Measurements from ENCODE around the gene SH3TC1.

The SH3TC1 gene

DNA sequence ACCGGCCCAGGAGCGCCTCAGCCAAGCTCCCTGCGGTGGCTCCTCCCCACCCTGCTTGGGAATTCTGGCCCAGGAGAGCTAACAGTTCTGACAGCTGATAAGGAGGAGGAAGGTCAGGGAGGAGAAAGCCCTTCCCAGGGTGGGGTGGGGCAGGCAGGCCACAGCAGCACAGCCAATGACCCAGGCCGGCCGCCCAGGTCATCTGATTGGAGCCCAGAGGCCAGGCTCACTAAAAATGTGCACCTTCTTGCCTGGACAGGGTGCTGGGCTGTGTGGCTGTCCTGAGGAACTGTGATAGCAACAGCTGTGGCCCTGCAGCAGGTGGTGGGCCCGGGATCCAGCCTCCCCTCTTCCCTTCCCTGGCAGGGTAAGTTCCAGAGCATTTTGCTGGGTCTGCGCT, 17.2 kb upstream of the SH3TC1 start:
- no peak for DNase-seq

DNA sequence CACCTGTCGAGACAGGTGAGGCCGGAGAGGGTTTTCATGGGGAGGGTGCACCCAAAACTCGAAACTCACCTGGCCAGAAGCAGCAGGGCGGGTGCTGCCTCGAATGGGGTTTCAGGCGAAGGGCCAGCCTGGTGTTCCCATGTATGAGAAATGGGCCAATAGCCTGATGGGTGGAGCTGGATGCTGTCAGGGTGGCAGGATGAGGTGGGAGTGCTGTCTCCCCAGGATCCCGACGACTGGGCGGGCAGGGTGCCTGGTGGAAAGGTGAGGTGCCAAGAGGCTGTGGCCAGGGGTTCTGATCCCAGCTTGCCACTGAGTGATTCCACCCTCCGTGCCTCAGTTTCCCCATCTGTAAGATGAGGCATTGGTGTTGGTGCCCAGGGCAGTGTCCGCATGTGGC, 16.8 kb upstream of the SH3TC1 start:
- DNase-seq: no peak

DNA sequence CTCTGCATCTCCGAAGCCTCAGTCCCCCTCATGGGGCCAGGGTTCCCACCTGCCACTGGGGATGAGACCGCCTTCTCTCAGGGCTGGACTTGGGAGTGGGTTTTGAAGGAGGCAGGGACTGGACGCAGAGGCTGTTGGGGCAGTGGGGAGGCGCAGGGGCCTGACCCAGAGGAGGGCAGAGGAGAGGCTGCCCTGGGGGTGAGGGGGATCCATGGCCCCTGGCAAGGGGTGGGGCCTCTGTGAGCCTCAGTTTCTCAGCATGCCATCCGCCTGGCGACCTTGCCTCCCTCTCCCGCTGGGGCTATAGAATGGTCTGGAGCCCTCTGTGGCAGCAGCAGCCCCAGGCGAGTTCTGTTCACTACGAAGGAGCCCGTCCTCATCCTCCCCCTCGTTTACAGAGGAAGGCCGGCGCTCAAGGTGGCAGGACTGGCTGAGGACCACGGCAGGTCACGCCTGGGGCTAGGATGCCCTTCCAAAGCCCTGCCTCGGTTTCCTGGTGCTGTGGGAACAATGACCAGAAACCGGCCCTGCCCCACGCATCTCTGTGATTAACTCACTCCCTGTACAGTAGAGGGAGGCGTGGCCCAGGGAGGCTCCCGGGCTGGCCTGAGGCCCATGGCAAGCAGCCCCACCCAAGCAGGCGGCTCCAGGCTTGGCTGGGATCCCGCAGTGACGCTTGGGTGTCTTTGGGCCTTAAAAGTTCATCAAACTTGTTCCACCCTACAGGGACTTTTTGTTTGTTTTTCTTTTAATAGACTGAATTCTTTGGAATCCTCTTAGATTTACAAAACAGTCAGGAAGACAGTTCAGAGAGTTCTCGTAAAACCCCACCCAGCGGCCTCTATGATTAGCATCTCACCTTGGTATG, 16.0 kb upstream of the SH3TC1 start:
- DNase-seq: no peak

DNA sequence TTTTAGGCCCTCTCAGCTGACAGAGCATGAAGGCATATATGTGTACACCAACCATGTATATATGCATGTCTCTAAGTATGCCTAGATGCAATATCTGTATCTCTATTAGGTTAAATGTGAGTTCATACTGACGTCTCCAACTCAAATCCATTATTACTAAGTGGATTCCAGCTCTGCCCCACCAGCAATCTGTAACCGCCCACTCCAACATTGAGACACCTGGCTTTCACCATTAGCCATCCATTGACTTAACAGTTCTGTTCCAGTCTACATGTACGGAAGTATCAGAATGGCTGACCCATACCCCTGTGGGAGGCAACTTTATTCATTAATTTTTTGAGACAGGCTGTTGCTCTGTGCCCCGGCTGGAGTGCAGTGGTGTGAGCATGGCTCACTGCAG, 15.0 kb upstream of the SH3TC1 start:
- no peak for DNase-seq

GRCh38 chr4:8185295-8185694, 13.8 kb upstream of the SH3TC1 start:
- DNase-seq: no peak

- DNase-seq: no peak
These were observed 13.2 kb upstream of the SH3TC1 start for GRCh38 chr4:8185930-8186329.

- DNase-seq: no peak
These were observed 11.0 kb upstream of the SH3TC1 start for GRCh38 chr4:8188085-8188484.

- no peak for DNase-seq
These were observed 10.1 kb upstream of the SH3TC1 start for GRCh38 chr4:8188743-8189550.

DNA sequence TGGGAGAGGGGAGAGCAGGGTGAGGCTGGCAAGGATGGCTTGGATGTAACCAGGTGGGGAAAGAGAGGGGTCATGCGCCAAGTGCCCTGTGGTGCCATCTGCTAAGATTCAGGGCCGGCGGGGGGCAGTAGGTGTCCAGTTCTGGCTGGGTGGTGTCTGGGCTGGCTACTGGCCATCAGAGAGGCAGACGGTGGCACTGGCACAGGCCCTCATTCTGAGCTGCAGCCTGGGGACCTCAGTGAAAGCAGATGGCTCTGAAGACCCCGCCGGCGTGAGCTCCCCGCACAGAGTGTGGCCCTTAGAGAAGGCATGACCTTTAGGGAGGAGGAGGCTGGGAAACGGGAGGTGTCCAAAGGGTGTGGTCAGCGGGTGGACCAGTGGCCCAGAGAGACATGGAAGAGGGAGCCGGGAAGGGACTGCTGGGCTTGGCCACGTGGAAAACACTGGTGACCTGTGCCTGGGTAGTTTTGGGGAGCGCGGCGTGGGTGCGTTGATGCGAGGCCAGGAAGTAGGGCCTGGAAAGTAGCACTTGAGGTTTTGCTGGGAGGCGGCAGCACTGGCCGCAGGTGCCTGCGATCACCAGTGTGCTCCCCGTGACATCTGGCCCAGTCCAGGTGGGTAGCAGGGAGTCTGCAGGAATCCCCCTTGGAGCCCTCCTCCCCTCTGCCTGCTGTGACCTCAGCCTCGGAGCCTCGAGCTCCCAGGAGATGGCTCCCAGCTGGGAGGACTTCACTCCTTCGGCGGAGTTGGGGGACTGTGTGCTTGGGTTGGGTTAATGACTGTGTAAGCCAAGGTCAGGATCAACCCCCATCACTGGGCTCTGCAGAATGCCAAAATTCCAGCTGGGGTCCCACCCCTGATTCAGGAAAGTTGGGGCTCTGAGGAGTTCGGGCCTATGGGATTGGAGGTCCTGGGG, 9.3 kb upstream of the SH3TC1 start:
- no peak for DNase-seq

DNA sequence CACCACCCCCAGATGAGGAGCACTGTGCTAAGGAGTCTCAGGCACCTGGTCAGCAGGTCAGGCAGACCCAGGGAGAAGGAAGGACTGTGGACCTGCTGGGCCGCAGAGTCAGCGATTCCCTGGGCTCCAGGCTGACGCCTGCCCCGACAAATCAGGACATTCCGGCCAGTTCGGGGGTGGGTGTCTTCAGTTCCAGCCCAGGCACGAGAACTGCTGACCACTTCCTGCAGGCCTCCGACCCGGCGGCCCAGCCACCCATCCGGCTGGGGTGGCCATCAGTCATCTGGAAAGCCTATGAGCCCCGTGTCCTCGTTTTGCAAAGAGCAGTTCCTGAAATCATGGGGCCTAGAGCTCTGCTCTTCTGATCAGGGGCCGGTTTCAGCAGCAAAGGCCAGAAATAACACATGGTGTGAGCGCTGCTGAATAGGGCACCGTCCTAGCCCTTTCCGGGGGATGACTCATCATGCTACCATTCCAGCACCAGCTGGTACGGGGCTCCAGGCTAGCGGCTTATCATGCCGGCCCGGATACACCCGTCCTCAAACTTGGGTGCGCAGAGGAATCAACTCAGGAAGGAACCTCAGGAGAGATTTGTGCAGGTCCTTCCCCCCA, 7.8 kb upstream of the SH3TC1 start:
- DNase-seq: no peak

GRCh38 chr4:8192748-8193738, 6.0 kb upstream of the SH3TC1 start:
- DNase-seq: peak; percentile 8 to 25

GRCh38 chr4:8194306-8195242, 4.5 kb upstream of the SH3TC1 start:
- DNase-seq: no peak

- no peak for DNase-seq
These were observed 3.7 kb upstream of the SH3TC1 start for GRCh38 chr4:8195431-8195830.

DNA sequence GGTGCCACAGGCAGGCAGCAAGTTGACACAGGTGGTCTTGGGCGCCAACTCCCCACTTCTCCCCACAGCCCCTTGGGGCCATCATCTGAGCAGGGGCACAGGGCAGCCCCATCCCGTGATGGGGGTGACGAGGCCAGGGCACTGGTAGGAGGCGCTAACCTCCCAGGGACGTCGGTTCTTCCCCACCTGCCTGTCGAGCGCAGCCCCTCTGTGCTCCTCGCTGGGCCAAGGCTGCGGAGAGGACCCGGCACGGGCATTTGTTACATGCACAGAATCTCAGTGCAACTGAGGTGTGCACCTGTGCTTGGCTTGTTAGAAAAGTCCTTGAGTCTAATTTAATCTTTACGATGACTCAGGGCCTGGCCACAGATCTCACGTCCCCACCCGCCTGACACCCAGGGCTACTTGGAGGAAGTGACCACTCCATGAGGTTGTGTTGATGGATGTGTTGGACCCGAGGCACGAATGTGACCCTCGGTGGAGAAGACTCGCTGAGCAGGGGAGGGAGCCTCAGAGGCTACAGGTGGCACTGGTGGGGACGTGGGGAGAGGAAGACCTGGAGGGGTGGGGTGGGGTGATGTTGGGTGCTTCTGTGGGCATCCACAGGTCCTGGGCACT, 3.1 kb upstream of the SH3TC1 start:
- DNase-seq: no peak

DNA sequence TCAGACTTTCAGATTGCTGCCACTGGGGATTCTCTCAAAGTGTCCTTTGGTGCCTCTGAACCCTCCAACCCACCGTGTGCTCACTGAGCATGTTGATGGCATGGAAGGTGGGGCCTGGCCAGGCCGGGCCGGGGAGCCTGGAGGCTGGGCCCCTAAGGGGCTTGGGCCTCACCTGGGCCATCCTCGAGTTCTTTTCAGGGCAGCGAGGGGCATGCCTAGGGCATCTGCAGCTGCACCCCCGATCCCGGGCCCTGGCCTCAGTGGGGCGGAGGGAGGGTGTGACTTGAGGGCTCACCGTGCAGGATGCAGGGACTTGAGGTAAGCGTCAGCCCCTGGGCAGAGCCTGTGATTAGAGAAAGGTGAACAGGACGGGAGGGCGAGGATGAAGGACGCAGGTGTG, 1.6 kb upstream of the SH3TC1 start:
- no peak for DNase-seq

- no peak for DNase-seq
These were observed 734 bp upstream of the SH3TC1 start for GRCh38 chr4:8198206-8198905.

- peak; percentile 16 to 31 for DNase-seq
These were observed 658 bp downstream of the SH3TC1 start for GRCh38 chr4:8199594-8200301.

DNA sequence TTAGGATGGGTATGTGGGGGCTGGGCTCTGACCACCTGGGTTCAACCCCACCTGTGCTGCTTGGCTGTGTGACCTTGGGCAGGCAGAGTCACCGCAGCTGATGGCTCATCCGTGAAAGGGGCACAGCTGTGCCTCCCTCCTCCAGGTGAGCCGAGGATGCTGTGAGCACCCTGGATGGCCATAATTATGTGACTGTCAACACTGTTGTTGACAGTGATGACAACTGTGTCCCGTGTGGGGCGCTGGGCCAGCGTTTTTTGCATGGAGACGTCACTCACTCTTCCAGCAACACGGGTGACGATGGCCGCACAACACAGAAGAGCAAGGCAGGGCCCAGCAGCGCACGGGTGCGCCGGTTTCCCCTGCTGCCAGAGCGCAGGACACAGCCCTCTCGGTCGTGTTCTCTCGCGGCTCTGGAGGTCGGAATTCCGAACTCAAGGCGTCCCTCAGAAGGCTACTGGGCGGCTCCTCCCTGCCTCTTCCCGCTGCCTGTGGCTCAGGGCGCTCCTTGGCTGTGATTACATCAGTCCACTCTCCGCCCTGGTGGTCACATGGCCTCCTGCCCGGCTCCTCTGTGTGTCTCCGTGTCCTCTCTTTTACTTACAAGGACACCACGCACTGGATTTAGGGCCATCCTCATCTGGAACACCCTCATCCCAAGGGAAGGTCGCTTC, 1.3 kb downstream of the SH3TC1 start:
- DNase-seq: peak; percentile 30 to 40

All from activated CD4-positive, alpha-beta T cell treated with anti-CD3 and anti-CD28 coated beads, Interleukin-2, amount 50 U/mL, for 48 hours (primary cell).